GM21576 (cell line): ENCODE results near the gene SMAD6.

Experiments used
- ATAC-seq: cut with Tn5 transposase; IDR thresholded peaks from one replicate; pipeline ENCODE4 v1.9.1; 2021; ENCODE audit warnings: mild to moderate bottlenecking, moderate library complexity; ENCODE audit not compliant: unreplicated experiment

Gene SMAD6

GRCh38 chr15:66702787-66703539 lies 927 bp downstream of the SMAD6 start:
- ATAC-seq, result no peak

GRCh38 chr15:66703540-66703941 lies 1.5 kb downstream of the SMAD6 start:
- no peak for ATAC-seq

GRCh38 chr15:66704019-66704802 lies 2.2 kb downstream of the SMAD6 start:
- ATAC-seq, result no peak

GRCh38 chr15:66704803-66705153 lies 2.7 kb downstream of the SMAD6 start:
- ATAC-seq, result no peak

GRCh38 chr15:66705277-66706146 lies 3.5 kb downstream of the SMAD6 start:
- no peak for ATAC-seq

GRCh38 chr15:66706225-66706732 lies 4.2 kb downstream of the SMAD6 start:
- no peak for ATAC-seq

- ATAC-seq, result no peak
Observed at GRCh38 chr15:66706840-66707239, 4.8 kb downstream of the SMAD6 start.

- no peak for ATAC-seq
Observed at GRCh38 chr15:66707310-66708082, 5.5 kb downstream of the SMAD6 start.

- ATAC-seq, result no peak
Observed at GRCh38 chr15:66708389-66708788, 6.4 kb downstream of the SMAD6 start.

- ATAC-seq, result no peak
Observed at GRCh38 chr15:66709884-66710283, 7.8 kb downstream of the SMAD6 start.

- no peak for ATAC-seq
Observed at GRCh38 chr15:66711260-66711659, 9.2 kb downstream of the SMAD6 start.

GRCh38 chr15:66711862-66712261 lies 9.8 kb downstream of the SMAD6 start:
- no peak for ATAC-seq

GRCh38 chr15:66713843-66714508 lies 11.9 kb downstream of the SMAD6 start:
- ATAC-seq, result no peak

- ATAC-seq, result no peak
Observed at GRCh38 chr15:66714543-66714981, 12.5 kb downstream of the SMAD6 start.

- no peak for ATAC-seq
Observed at GRCh38 chr15:66715181-66715624, 13.2 kb downstream of the SMAD6 start.

- ATAC-seq, result no peak
Observed at GRCh38 chr15:66715720-66716655, 14.0 kb downstream of the SMAD6 start.

GRCh38 chr15:66716656-66717020 lies 14.6 kb downstream of the SMAD6 start:
- no peak for ATAC-seq

- ATAC-seq, result no peak
Observed at GRCh38 chr15:66718220-66718988, 16.4 kb downstream of the SMAD6 start.
